Measurements from ENCODE around the gene ATL2.

ATL2 gene

GRCh38 chr2:38248707-38249106 lies 128.4 kb downstream of the ATL2 start:
- DNase-seq (ENCODE audit: low read depth in 2 of 2), result no peak

GRCh38 chr2:38248255-38248654 lies 128.8 kb downstream of the ATL2 start:
- no peak for DNase-seq (ENCODE audit: low read depth in 2 of 2)

DNA sequence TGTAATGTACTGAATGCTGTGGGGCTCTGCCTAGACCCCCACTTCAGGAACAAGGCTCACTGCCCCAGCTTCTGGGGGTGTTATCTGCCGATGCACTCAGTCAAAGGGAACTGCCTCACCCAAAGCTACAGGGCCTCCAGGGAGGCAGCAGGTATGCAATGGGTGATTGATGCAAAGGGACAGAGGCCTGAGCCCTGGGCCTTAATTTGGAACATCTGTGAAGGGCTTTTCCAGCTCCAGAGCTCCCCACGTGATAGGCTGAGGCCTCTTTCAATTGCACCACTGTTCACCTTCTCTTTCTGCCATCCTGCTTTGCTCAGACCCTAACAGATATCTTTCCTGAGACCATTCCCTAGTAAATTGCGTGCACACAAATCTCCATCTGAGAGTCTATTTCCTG lies 131.0 kb downstream of the ATL2 start:
- DNase-seq (ENCODE audit: low read depth in 2 of 2), result no peak

DNA sequence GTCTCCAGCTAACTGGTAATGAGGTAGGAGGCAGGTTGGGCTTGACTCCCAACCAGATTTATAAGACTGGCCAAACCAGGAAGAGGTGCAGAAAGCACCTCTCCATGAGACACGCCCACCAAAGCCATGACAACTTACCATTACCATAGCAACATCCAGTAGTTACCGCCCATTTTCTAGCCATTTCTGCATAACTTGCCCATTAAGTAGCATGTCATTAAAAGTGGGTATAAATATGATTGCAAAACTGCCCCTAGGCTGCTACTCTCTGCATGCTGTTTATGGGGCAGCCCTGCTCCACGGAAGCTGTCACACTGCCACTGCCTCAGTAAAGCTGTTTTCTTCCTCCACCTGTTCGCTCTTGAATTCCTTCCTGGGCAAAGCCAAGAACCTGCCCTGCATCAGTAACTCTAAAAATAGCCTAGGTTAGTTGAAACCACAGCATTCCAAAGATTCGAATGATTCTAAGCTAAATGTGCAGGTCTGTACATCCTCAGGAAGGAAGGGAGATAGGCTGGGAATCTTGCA lies 131.9 kb downstream of the ATL2 start:
- DNase-seq (ENCODE audit: low read depth in 2 of 2), result no peak

GRCh38 chr2:38244301-38244700 lies 132.8 kb downstream of the ATL2 start:
- no peak for DNase-seq (ENCODE audit: low read depth in 2 of 2)

Measured in stimulated activated CD8-positive, alpha-beta memory T cell treated with anti-CD3 and anti-CD28 coated beads, Interleukin-15, amount 100 ng/mL, for 48 hours (primary cell).